GM12874 (cell line): Measurements from ENCODE around the gene CD6.

ENCODE experiments used
- CTCF ChIP-seq: IDR thresholded peaks from 2 replicates; pipeline ENCODE4 v1.5.1; 2011; ENCODE audit warnings: low read depth, mild to moderate bottlenecking, control low read depth, low read length, moderate library complexity; ENCODE audit not compliant: insufficient read depth

CD6 gene

GRCh38 chr11:60924906-60925853, 46.3 kb upstream of the CD6 start:
- no peak for TF ChIP-seq CTCF

GRCh38 chr11:60925868-60926267, 45.6 kb upstream of the CD6 start:
- no peak for TF ChIP-seq CTCF

GRCh38 chr11:60926500-60926899, 45.0 kb upstream of the CD6 start:
- TF ChIP-seq CTCF = no peak

- TF ChIP-seq CTCF = no peak
These were observed 44.4 kb upstream of the CD6 start for GRCh38 chr11:60927061-60927592.

- no peak for TF ChIP-seq CTCF
These were observed 43.9 kb upstream of the CD6 start for GRCh38 chr11:60927600-60927999.

GRCh38 chr11:60928563-60929001, 42.9 kb upstream of the CD6 start:
- TF ChIP-seq CTCF = no peak

GRCh38 chr11:60929764-60930163, 41.7 kb upstream of the CD6 start:
- no peak for TF ChIP-seq CTCF
